Neural cell (in vitro differentiated cells): ENCODE measurements around the gene TMCC2. TPM values are rescaled to one million over a fixed set of nuclear protein-coding genes. Genes with fewer than 3 reads are reported as not detected.

Experiments
- H2AFZ ChIP-seq: fragments of 200-600, 300-800 bp; sonication (generic), shearing (Covaris generic); 2 replicates; pipeline ENCODE4 v1.6.0; 2014; ENCODE audit warnings: low read depth, mild to moderate bottlenecking, antibody characterized with exemption, low read length, moderate library complexity
- H3F3A ChIP-seq: fragments of 200-600 bp; shearing (Covaris generic); 2 replicates; pipeline ENCODE4 v1.6.1; 2016; ENCODE audit warnings: mild to moderate bottlenecking, moderate library complexity, mixed read lengths, antibody characterized with exemption, low read length; ENCODE audit not compliant: insufficient read depth, poor library complexity, severe bottlenecking
- H3K27ac ChIP-seq: fragments of 200-600, 300-800 bp; sonication (generic), shearing (Covaris generic); 2 replicates; pipeline ENCODE4 v1.5.1; 2014; ENCODE audit warnings: mild to moderate bottlenecking, low read length, moderate library complexity
- H3K27me3 ChIP-seq: fragments of 300-800, 200-600 bp; sonication (generic), shearing (Covaris generic); 2 replicates; pipeline ENCODE4 v1.6.0; 2014; ENCODE audit warnings: mild to moderate bottlenecking, low read depth, low read length, moderate library complexity; ENCODE audit not compliant: insufficient read depth
- H3K36me3 ChIP-seq: fragments of 300-800, 200-600 bp; sonication (generic), shearing (Covaris generic); 2 replicates; pipeline ENCODE4 v1.5.1; 2014; ENCODE audit warnings: mild to moderate bottlenecking, antibody characterized with exemption, low read length, moderate library complexity; ENCODE audit not compliant: insufficient read depth
- H3K4me2 ChIP-seq: fragments of 300-800, 200-600 bp; sonication (generic), shearing (Covaris generic); 2 replicates; pipeline ENCODE4 v1.6.0; 2014; ENCODE audit warnings: mild to moderate bottlenecking, low read length
- H3K4me3 ChIP-seq: fragments of 300-800, 200-600 bp; sonication (generic), shearing (Covaris generic); 2 replicates; pipeline ENCODE4 v1.5.1; 2014; ENCODE audit warnings: mild to moderate bottlenecking, low read length, moderate library complexity
- H3K79me2 ChIP-seq: fragments of 200-600 bp; shearing (Covaris generic); replicated peaks from 2 replicates; pipeline ENCODE4 v1.6.0; 2014; ENCODE audit warnings: mild to moderate bottlenecking, low read length, moderate library complexity; ENCODE audit not compliant: insufficient read depth
- H3K9ac ChIP-seq: fragments of 300-800, 200-600 bp; sonication (generic), shearing (Covaris generic); 2 replicates; pipeline ENCODE4 v1.6.1; 2016; ENCODE audit warnings: mild to moderate bottlenecking, low read length, mixed read lengths
- H3K9me2 ChIP-seq: fragments of 200-600 bp; shearing (Covaris generic); 2 replicates; pipeline ENCODE4 v1.6.1; 2016; ENCODE audit warnings: mild to moderate bottlenecking, low read length, mixed read lengths; ENCODE audit not compliant: insufficient read depth
- H3K9me3 ChIP-seq: fragments of 200-600, 300-800 bp; sonication (generic), shearing (Covaris generic); 2 replicates; pipeline ENCODE4 v1.6.1; 2016; ENCODE audit warnings: mild to moderate bottlenecking, mixed run types, low read length, moderate library complexity, mixed read lengths
- H4K20me1 ChIP-seq: fragments of 200-600 bp; shearing (Covaris generic); 2 replicates; pipeline ENCODE4 v1.6.1; 2016; ENCODE audit warnings: mild to moderate bottlenecking, mixed run types; ENCODE audit not compliant: insufficient read depth
- CTCF ChIP-seq: fragments of 450-650 bp; IDR thresholded peaks from 2 replicates; pipeline ENCODE4 v1.5.1; 2014; ENCODE audit warnings: antibody characterized with exemption, mild to moderate bottlenecking, moderate library complexity; ENCODE audit not compliant: poor library complexity, severe bottlenecking
- EP300 ChIP-seq: fragments of 450-650 bp; conservative IDR thresholded peaks from 2 replicates; pipeline ENCODE4 v1.6.1; 2014; ENCODE audit warnings: antibody characterized with exemption, mild to moderate bottlenecking, moderate library complexity; ENCODE audit not compliant: poor library complexity, severe bottlenecking
- EZH2 ChIP-seq: fragments of 200-600, 300-800 bp; shearing (Covaris generic), sonication (generic); IDR thresholded peaks from 2 replicates; pipeline ENCODE4 v1.6.1; 2014; ENCODE audit warnings: antibody characterized with exemption, low read length, borderline replicate concordance, mild to moderate bottlenecking; ENCODE audit not compliant: insufficient read depth, poor library complexity, severe bottlenecking
- MXI1 ChIP-seq: fragments of 450-650 bp; conservative IDR thresholded peaks from 2 replicates; pipeline ENCODE4 v1.6.1; 2014; ENCODE audit warnings: antibody characterized with exemption, mild to moderate bottlenecking; ENCODE audit not compliant: poor library complexity, severe bottlenecking
- POLR2AphosphoS5 ChIP-seq: IDR thresholded peaks from 2 replicates; pipeline ENCODE4 v1.6.1; 2012
- RAD21 ChIP-seq: fragments of 450-650 bp; conservative IDR thresholded peaks from 2 replicates; pipeline ENCODE4 v1.6.1; 2014; ENCODE audit warnings: antibody characterized with exemption, mild to moderate bottlenecking, moderate library complexity
- REST ChIP-seq: IDR thresholded peaks from 2 replicates; pipeline ENCODE4 v1.6.1; 2012; ENCODE audit warnings: borderline replicate concordance
- SMC3 ChIP-seq: fragments of 450-650 bp; conservative IDR thresholded peaks from 2 replicates; pipeline ENCODE4 v1.6.1; 2014; ENCODE audit warnings: antibody characterized with exemption, mild to moderate bottlenecking, moderate library complexity; ENCODE audit not compliant: poor library complexity
- TAF1 ChIP-seq: IDR thresholded peaks from 2 replicates; pipeline ENCODE4 v1.6.1; 2012; ENCODE audit warnings: low read depth
- polyA plus RNA-seq: library from polyadenylated mRNA; depleted of rRNA; stranded (reverse); fragments of >200 nt; gene quantifications from 2 replicates; pipeline ENCODE4 v1.2.3, GENCODE V29; 2014

The TMCC2 gene
- polyA plus RNA-seq, 1 donor from 2014 or later = 32.2 TPM

- Histone ChIP-seq H3K27me3 (no peaks in the 10 kb centered on the region), H3K4me3 (no peak overlapping the region), H3K27ac (no peak overlapping the region), H2AFZ (no peak overlapping the region), H3K9me3 (no peaks in the 10 kb centered on the region), H3F3A (no peaks in the 10 kb centered on the region), H3K9me2 (no peaks in the 10 kb centered on the region), H3K36me3 (no peaks in the 10 kb centered on the region), H3K79me2 (no peaks in the 10 kb centered on the region), H4K20me1 (no peaks in the 10 kb centered on the region), H3K9ac (no peak overlapping the region), H3K4me2 (no peak overlapping the region)
- TF ChIP-seq REST = no peak
- TF ChIP-seq MXI1 = no peak
- TF ChIP-seq EP300 = no peak
- no peak for TF ChIP-seq POLR2AphosphoS5
- no peak for TF ChIP-seq RAD21
- no peak for TF ChIP-seq CTCF
- TF ChIP-seq TAF1 = no peak
- no peak for TF ChIP-seq EZH2
- no peak for TF ChIP-seq SMC3
Measured at GRCh38 chr1:205294175-205294917, 66.6 kb downstream of the TMCC2 start.

GRCh38 chr1:205294934-205295333 lies 67.2 kb downstream of the TMCC2 start:
- Histone ChIP-seq H3K4me2 (no peak overlapping the region), H3K36me3 (no peaks in the 10 kb centered on the region), H3K27ac (no peak overlapping the region), H3K79me2 (no peaks in the 10 kb centered on the region), H3K9me3 (no peaks in the 10 kb centered on the region), H3K9me2 (no peaks in the 10 kb centered on the region), H3K9ac (no peak overlapping the region), H3F3A (no peaks in the 10 kb centered on the region), H3K27me3 (no peaks in the 10 kb centered on the region), H2AFZ (no peak overlapping the region), H3K4me3 (no peak overlapping the region), H4K20me1 (no peaks in the 10 kb centered on the region)
- no peak for TF ChIP-seq MXI1
- TF ChIP-seq REST = peak; percentile 22
